ENCODE data around the gene ZMYM2.
"Not testable (repeated sequence)": the region's sequence is repeated elsewhere in the genome, so short reads cannot be mapped to it uniquely, and the experiment has no call there.

ZMYM2 gene

DNA sequence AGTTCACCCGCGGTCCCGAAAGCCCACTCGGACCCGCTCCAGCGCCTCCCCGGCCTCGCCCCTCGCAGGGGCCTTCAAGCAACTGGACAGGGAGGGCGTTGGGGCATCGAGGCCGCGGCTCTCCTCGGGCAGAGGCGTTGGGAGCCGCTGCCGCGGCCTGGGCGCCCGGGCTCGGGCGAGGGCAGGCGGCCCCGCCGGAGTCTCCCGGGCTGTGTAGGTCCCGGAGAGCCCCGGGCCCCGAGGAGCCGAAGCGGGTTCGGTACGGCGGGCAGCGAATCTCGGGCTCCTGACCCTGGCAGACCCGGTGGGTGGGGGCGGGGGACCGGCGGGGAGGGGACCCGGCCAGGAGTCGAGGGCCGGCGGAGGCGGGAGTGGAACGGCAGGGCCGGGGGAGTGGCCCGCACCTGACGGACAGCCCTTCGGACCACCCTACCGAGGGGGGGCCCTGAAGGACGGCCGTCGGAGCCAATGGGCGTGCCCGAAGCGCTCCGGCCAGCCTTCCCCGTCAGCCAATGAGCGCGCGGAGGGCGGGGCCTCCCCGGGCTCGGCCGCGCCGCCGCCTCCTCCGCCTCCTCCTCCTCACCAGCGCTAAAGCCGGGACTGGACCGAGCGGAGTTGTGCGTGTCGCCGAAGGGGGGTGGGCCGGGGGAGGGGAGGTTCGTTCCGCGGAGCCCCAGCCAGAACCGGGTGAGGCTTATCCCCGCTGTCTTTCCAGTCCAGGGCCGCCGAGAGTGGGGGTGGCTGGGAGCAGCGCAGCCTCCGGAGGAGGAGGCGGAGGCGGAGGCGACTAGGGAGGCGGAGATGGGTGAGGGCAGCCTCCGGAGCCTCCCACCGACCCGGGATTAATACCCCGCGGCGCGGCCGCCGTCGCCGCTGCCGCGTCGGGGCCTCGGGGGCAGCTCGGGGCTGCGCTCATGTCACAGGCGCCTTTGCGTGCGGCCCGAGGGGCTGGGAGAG, at the start of gene ZMYM2:
ZMYM2 (plus strand) TSS at position 573 of the 957 bp plus-strand sequence. CDS start 34,346 bp downstream, outside the sequence.
- DNase-seq, result peak; percentile 93

DNA sequence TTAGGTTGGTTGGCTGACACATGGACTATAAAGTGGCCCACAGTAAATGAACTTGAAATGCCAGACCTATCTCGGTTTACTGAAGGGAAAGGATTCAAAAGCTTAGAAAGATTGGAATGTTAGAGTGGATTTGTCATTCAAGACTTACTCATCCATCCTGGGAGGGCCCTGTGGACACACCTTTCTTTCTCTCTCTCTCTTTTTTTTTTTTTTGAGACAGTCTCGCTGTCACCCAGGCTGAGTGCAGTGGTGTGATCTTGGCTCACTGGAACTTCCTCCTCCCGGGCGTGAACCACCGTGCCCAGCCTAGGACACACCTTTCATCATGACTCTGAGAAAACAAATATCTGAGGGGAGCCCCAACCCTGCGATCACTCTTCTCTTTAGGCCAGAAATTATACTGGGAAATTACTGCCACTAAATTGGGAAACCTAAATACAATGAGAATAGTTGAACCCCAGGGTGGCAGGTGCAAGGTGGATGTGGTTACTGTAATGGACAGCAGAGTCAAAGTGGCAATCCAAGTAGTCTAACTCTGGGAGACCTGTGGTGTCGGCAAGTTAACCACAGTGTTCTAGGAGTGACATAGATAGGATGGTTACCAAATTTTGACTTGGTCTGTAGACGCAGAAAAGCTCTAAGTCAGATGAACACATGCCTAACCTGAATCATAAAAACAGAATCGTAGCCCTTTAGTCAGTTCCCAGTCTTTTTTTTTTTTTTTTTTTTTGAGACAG, 48.0 kb upstream of the ZMYM2 start:
- no peak for DNase-seq

DNA sequence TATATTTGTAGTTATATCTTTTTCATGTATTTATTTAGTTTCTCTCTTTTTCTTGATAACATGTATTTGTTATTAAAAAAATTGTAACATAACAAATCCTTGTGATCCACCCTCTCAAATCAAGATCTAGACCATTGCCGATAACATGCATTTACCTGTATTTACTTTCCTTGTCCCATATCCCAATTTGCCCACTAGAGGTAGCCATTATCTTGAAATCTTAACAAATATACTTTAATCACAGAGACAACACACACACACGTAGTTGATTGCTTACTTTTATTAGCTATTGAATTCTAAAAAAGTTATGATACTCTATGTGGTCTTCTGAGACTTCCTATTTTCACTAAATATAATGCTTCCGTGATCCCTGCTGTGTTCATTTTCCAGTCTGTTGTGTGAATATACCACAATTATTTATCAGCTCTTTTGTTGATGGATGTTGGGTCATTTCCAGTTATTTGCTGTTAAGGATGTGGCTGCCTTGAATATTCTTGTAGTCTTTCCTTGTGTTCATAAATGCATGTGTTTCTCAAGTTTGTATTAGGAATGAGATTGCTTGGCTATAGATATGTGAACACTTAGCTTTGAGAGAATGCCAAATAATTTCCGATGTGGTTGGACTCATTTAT, 31.3 kb upstream of the ZMYM2 start:
- no peak for DNase-seq

DNA sequence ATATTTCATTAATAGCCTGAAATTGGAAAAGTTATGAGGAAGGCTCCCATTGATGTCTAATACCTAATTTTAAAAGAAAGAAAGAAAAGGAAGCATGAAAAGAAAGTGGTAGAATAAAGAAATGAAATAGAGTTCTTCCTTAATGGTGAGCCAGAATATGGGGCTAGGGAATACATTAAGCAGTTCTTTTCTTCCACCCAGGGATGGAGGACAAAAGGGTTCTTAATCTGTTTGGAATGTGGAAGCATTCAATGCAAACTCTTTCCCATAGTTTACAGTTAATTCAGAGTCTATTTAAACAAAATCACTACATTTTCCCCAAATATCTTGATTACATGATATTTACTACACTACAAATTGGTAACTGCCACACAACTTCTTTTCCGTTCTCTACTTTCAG, 18.4 kb upstream of the ZMYM2 start:
- no peak for DNase-seq

DNA sequence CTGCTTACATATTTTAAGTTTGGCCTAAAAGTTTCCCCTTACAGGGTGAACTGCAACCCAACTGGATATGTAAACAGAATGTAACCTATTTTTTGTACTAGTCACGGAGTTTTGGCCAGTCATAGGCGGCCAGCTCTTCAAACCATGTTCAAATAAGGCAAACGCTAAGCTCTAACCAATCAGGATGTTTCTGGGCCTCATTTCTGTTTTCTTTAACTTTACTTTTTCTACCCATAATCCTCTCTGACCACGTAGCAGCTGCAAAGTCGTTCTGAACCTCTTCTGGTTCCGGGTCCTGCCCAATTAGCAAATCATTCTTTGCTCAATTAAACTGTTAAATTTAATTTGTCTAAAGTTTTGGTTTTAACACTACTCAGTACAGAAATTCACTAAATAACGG, 8.2 kb upstream of the ZMYM2 start:
- no peak for DNase-seq

DNA sequence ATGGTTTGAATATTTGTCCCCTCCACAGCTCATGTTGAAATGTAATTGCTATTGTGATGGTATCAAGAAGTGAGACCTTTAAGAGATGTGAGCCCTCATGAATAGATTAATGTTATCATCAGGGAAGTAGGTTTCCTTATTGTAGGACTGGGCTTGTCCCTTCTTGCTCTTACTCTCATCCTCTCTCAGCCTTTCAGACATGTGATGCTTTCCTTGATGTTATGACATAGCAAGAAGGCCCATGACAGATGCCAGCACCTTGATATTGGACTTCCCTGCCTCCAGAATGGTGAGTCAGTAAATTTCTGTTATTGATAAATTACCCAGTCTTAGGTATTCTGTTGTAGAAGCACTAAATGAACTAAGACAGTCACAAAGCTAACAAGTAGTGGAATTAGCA, 5.7 kb upstream of the ZMYM2 start:
- DNase-seq, result no peak

DNA sequence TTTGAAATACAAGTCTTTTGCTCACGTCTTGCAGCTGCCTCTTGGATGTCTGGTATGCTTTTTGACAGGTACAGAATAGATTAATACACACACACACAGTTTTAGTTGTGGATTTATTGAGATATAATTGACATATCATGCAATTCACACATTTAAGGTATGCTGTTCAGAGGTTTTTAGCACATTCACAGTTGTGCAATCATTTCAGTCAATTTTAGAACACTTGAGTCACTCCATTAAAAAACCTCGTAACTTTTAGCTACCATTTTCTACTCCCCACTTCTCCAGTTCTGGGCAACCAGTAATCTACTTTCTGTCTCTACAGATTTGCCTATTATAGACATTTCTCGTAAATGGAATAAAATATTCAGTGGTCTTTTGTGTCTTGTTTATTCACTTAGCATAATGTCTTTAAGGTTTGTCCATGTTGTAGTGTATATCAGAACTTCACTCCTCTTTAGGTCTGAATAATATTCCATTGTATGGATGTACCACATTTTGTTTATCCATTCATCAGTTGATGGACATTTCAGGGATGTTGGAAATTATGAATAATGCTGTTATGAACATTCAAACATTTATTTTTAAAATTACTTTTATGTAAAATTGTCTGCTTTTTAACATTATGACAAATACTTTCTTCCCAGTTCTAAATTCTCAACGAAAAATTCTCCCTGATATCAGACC, 2.5 kb upstream of the ZMYM2 start:
- no peak for DNase-seq

DNA sequence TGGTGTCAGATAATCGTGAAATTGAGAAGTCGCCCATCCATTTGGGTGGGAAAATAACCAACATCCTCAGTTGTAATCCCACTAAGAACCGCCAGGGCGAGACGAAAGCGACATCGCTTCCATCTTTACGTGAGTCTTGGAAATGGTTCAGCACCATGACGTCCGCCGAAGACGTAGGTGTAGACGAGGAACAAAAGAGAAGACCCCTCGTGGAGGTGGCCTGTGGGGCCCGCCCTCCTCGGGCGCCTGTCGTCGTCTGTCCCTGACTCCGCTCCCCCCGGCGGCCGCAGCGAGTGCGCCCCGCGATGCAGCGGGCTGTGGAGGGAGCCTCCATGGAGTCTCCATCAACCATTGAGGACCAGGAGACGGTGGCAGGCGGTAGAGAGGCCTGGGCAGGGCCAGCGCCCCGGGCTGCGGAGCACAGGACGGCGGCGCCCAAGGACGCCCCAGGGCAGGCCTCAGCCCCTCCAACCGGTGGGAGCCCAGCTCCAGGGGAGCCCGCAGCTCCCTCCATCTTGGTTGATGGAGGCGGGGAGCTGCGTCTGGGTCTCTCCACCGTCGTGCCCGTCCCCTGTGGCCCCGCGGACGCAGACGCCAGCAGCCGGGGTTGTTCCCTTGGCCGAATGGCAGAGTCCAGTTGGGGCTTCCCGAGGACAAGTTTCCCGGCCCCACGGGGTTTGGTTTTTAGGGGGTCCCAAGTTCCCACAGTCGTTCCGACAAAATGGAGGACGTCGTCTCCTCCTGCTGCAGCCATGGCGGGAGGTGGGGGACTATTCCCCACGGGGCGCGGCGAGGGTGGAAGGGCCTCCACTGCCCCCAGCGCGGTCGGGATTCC, 990 bp upstream of the ZMYM2 start:
- DNase-seq, result peak; percentile 72

DNA sequence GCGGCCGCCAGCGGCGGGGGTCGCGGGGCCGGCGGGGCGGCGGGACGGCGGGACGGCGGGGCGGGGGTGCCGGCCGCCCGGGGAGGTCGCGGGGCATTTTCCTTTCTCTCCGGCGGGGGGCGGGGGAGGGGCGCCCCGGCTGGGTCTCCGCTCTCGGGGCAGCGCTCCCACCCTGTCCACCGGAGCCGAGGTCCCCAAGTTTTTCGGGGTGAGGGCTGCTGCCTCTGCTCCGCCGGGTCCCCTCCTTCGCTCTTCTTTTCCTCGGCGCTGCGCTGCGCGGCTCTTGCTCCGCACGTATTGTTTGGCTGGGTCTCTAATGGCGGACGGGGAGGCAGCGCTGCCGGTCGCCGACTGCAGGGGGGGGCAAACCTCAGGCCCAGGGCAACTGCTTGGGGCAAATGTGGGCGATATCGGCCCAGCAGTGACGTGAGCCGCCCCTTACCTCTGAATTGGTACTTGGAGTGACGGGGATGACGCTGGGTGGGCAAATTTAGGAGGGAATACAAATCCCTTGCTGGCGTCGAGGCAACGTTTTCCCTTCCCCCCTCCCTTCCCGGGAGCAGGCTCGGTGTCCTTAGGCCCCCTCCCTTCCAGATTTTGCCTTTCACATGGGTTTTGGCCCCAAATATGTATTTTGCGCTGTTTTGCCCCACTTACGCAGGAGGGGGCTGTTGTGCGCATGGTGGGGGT, 759 bp downstream of the ZMYM2 start:
- DNase-seq, result peak; percentile 46

DNA sequence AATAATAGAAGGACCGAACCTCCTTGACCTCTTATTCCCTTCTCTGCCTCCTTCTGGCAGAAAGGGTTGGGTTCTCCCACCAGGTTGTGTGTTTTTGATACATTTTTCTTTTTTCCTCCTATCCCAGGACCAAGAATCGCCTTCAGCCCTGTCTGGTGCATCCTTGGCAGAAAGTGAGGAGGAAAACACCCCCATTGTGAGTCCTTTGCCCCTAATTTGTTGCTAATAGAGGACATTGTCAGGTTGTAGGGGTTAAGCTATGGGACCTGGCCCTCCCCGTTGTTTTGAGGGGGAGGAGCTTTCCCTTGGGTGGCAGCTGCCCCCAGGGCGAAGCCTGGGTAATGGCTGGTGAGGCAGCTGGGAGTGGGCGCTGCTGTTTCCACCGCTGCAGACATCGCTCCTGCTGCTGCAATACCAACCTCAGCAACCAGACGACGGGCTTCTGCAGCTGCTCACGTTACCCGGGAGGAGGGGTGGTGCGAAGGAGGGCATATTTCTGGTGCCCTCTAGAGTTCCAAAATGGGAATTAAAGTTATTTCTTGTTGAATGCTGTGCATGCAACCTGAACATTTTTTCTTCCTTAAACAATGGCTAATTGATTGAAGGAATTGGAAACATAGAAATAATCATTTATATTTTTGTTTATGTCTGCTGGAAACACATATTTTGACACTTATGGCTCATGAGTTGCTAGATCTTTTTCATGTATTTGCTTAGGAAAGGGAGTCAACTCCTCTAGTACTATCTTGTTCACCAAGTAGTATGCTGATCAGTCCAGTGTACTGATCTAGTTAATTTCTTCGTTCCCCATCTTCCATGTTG, 1.5 kb downstream of the ZMYM2 start:
- peak; percentile 91 for DNase-seq

DNA sequence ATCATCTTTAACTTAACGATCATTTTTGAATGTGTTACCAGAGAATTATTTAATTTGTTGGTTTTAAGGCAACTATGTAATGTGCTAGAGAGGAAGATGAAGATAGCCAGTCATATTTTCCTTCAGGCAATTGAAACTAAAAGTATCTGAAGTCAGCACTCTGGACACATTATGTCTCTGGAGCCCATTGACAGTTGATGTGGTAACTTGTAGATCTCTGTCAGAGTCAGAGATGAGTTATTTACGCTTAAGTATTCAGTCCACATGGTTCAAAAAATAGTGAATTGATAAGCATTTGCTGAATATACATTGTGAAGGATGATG, 2.1 kb downstream of the ZMYM2 start:
- DNase-seq, result no peak

DNA sequence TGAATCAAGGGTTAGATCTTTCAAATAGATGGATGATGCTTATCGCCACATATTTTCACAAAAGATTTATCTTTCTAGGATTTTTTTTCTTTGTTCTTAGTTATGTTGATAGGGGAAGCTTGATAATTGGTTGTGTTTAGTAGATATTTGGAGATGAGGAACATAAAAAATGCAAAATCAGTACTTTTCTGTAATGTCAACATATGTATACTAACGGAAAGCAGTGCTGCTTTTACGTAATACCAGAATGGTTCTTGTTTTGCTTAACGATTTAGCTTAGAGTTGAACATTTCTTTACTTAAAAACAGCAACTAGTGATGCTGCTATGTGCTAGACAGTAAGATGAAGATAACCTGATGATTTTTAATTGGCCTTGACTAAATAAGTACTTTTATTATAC, 3.0 kb downstream of the ZMYM2 start:
- no peak for DNase-seq

DNA sequence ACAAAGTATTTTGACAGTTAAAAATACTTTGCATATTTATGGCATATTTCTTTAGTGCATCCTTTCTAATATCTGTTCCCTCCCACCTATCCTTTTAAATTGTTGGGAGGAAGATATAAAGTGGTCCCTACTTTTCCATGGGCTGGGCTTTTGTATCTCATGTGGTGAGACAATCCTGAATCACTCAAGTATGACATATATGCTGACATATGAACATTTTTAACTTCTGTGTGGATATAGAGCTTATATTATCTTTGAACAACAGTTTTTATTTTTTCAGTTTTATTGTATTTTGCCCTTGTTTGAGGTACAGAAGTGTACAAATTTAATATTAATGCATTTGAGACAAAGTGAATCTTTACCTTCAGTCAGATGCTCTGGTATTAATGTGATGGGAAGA, 3.4 kb downstream of the ZMYM2 start:
- DNase-seq, result no peak

DNA sequence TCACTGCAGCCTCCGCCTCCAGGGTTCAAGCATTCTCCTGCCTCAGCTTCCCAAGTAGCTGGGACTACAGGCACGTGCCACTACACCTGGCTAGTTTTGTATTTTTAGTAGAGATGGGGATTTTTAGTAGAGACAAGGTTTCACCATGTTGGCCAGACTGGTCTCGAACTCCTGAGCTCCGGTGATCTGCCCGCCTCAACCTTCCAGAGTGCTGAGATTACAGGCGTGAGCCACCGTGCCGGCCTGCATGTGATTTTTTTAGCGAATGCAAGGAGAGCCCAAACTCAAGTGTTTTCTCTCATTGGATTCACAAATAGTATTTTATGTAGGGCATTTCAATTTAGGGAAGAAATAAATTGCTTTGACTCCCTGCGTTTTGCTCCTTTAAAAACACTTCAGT, 4.4 kb downstream of the ZMYM2 start:
- DNase-seq, result no peak

DNA sequence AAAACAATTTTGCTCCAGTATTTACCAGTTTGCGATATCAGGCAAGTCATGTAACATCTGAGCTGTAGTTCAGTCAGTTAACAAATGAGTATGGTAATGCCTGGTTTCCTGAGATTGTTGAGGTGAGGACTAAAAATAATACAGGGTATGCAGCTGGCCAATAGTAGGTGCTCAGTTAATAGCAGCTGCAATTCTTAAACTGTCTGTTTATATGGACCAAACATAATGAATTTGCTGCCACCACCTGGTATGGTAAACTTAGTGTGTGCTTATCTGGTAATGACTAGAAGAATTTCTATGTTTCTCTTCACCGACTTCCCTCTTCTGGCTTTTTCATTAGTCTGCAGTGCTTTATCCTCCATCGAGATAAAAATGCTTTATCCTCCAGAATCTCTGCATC, 9.1 kb downstream of the ZMYM2 start:
- DNase-seq, result peak; percentile 19

DNA sequence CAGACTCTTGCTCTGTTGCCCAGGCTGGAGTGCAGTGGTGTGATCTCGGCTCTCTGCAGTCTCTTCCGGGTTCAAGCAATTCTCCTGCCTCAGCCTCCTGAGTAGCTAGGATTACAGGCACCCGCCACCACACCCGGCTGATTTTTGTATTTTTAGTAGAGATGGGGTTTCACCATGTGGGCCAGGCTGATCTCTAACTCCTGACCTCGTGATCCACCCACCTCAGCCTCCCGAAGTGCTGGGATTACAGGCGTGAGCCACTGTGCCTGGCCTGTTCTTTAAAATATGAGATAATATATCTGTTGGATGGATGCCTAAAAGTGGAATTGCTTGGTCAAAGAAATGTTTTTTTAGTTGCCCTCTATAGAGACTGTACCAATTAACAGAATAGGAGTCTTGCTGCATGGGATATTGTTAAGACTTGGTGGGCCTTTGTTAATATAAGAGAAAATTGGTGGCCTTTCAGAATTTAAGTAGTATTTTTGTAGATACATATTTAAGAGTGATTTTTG, 16.0 kb downstream of the ZMYM2 start:
- DNase-seq, result not testable (repeated sequence)

DNA sequence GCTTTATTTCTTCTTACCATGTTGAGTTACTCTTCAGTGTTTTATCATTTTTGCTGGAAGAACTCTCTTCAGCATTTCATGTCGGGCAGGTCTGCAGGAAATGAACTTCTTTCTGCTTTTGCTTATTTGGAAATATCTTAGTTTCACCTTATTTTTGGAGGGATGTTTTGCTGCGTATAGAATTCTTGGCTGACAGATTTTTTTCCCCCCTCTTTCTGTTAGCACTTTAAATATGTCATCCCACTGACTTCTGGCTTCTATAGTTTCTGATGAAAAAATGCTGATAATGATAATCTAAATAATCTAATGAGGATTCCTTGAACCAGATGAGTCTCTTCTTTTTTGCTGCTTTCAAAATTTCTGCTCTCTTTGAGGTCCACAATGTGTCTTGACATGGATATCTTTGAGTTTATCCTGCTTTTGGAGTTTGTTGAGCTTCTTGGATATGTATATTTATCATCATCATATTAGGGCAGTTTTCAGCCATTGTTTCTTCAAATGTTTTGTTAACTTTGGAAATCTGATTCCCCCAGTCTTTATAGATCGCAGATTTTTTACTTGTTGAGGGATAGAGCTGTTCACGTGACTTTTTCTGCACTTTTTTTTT, 20.4 kb downstream of the ZMYM2 start:
- no peak for DNase-seq

DNA sequence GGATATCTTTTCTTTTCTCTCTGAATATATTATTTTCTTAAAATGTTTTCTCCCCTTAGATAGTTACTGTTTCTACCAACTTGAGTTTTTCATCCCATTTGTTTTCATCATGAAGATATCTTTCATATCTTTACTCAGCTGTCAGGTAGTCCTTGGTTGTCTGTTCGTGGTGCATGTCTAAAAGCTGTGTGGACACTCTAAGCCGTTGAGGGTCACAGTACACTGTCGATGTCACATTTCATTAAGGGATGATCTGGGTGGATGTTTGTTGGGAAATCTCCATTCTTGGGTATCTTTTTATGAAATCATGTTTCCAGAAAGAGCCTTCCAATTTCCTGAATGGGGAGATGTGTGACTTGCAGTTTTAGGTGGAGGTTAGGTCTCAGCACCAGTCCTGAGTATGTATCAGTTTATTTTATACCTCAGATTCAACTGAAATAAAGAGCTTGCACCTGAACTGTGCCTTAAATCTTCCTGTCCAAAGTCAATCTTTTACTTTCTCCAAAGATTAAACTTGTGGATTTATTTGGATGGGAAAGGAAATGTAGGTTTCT, 23.2 kb downstream of the ZMYM2 start:
- DNase-seq, result no peak

DNA sequence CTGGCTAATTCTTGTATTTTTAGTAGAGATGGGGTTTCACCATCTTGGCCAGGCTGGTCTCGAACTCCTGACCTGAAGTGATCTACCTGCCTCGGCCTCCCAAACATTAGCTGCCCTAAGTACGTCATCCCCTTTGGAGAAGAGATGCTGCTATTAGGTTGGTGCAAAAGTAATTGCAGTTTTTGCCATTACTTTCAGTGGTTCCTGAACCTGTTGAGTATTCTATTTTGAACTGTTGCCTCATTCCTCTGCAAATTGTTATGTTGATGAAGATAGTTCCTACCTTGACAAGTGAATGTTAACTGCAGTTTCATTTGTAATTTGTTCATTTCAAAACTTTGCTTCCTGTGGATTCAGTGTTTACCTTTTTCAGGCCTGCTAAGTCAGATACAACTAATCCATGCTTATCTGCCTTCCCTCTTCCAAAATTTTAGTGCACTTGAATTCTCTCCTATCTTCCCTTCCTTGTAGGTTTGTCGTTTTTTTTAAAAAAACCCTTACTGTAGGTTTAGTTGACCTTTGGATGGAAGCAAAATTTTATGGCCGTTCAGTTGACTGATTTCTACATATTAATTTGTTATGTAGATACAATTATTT, 24.0 kb downstream of the ZMYM2 start:
- no peak for DNase-seq

Data from MV-4-11 (cell line).